Endothelial cell of umbilical vein (primary cell): ENCODE results near the gene HAUS5. TPM values are rescaled to one million over a fixed set of nuclear protein-coding genes. Genes with fewer than 3 reads are reported as not detected.

Experiments used
- BruUV-seq: library from RNA; stranded (reverse); fragments of 400-500 nt; replicated peaks from 2 replicates; lab custom pipeline; 2021; lab: Mats Ljungman, UMichigan
- CTCF ChIA-PET: fragments of 300-600, 350-600 bp; sonication (Branson Sonifier 250); formaldehyde crosslinking; loops from one replicate; lab custom pipeline; 2021; ENCODE audit warnings: antibody characterized with exemption, inconsistent platforms; lab: Charles Lee
- POLR2A ChIA-PET: fragments of 300-600, 350-600 bp; sonication (Branson Sonifier 250); formaldehyde crosslinking; loops from one replicate; lab custom pipeline; 2021; ENCODE audit warnings: antibody characterized with exemption, inconsistent platforms; lab: Charles Lee
- DNase-seq: peaks from one replicate; pipeline ENCODE4 v3.0.0-alpha.2; 2011; ENCODE audit warnings: low read depth, low spot score
- FAIRE-seq: peaks from 2 replicates; lab custom pipeline; 2011; peaks lifted over from hg19 to GRCh38; lab: Jason Lieb, UNC
- H2AFZ ChIP-seq: 2 replicates; pipeline ENCODE4 v1.6.0; 2012; ENCODE audit warnings: low read depth, low read length, control low read depth, inconsistent platforms
- H3K27ac ChIP-seq: 2 replicates; pipeline ENCODE4 v1.5.1; 2011; ENCODE audit warnings: low read depth, mild to moderate bottlenecking, control low read depth, low read length, moderate library complexity; ENCODE audit not compliant: insufficient read depth
- H3K27me3 ChIP-seq, 2 experiments: 2 replicates each; pipeline versions ENCODE4 v1.6.0 to v1.6.1; 2011; ENCODE audit warnings: low read length in 2 of 2, mixed read lengths in 1 of 2; ENCODE audit not compliant: control insufficient read depth in 2 of 2, insufficient read depth in 2 of 2
- H3K36me3 ChIP-seq, 2 experiments: 2 replicates in 1 of 2; 3 replicates in 1 of 2; pipeline ENCODE4 v1.5.1; 2011; ENCODE audit warnings: low read length in 2 of 2, mild to moderate bottlenecking in 1 of 2, moderate library complexity in 1 of 2; ENCODE audit not compliant: control insufficient read depth in 2 of 2, insufficient read depth in 2 of 2; ENCODE audit errors: extremely low read depth in 1 of 2
- H3K4me1 ChIP-seq: 3 replicates; pipeline ENCODE4 v1.5.1; 2011; ENCODE audit warnings: mild to moderate bottlenecking, low read length; ENCODE audit not compliant: control insufficient read depth, insufficient read depth; ENCODE audit errors: extremely low read depth
- H3K4me2 ChIP-seq: 2 replicates; pipeline ENCODE4 v1.6.1; 2011; ENCODE audit warnings: low read length, control low read depth, mixed read lengths; ENCODE audit not compliant: insufficient read depth
- H3K4me3 ChIP-seq, 3 experiments: fragments of 200-600 bp in 1 of 3; sonication (generic), shearing (Covaris generic) in 1 of 3; replicated peaks in 1 of 3; 2 replicates each; pipeline ENCODE4 v1.5.1; 2011 to 2016; ENCODE audit warnings: control low read depth in 3 of 3, low read length in 3 of 3, mild to moderate bottlenecking in 2 of 3, inconsistent platforms in 1 of 3, low read depth in 1 of 3, moderate library complexity in 1 of 3; ENCODE audit not compliant: insufficient read depth in 1 of 3
- H3K79me2 ChIP-seq: 2 replicates; pipeline ENCODE4 v1.6.0; 2012; ENCODE audit warnings: low read length, inconsistent platforms; ENCODE audit not compliant: control insufficient read depth, insufficient read depth
- H3K9ac ChIP-seq: replicated peaks from 2 replicates; pipeline ENCODE3; 2011; ENCODE audit warnings: low read length, control low read depth; ENCODE audit not compliant: insufficient read depth; ENCODE audit errors: extremely low read depth
- H3K9me1 ChIP-seq: replicated peaks from 3 replicates; pipeline ENCODE4 v1.6.0; 2011; ENCODE audit warnings: mild to moderate bottlenecking, low read length; ENCODE audit not compliant: control insufficient read depth, insufficient read depth; ENCODE audit errors: extremely low read depth
- H3K9me3 ChIP-seq: replicated peaks from 2 replicates; pipeline ENCODE4 v1.5.1; 2012; ENCODE audit warnings: low read length, inconsistent platforms; ENCODE audit not compliant: control insufficient read depth, insufficient read depth
- H4K20me1 ChIP-seq: replicated peaks from 2 replicates; pipeline ENCODE3; 2011; ENCODE audit warnings: mild to moderate bottlenecking, low read length; ENCODE audit not compliant: control insufficient read depth, insufficient read depth; ENCODE audit errors: extremely low read depth
- EZH2 ChIP-seq: IDR thresholded peaks from 2 replicates; pipeline ENCODE4 v1.6.1; 2012; ENCODE audit warnings: borderline replicate concordance, low read depth, mild to moderate bottlenecking, moderate library complexity, low read length, inconsistent platforms; ENCODE audit not compliant: severe bottlenecking
- FOS ChIP-seq: IDR thresholded peaks from 2 replicates; pipeline ENCODE4 v1.6.1; 2011; ENCODE audit warnings: mild to moderate bottlenecking, low read length, moderate library complexity, borderline replicate concordance; ENCODE audit not compliant: insufficient read depth
- GATA2 ChIP-seq: IDR thresholded peaks from 2 replicates; pipeline ENCODE4 v1.7.0; 2011; ENCODE audit warnings: low read depth, mild to moderate bottlenecking, moderate library complexity, mixed read lengths, low read length; ENCODE audit not compliant: insufficient read length, insufficient read depth
- JUN ChIP-seq: IDR thresholded peaks from 2 replicates; pipeline ENCODE4 v1.6.1; 2011; ENCODE audit warnings: borderline replicate concordance, low read depth; ENCODE audit not compliant: insufficient read length, insufficient read depth
- MYC ChIP-seq: IDR thresholded peaks from one replicate; pipeline ENCODE4 v1.6.1; 2011; ENCODE audit warnings: mild to moderate bottlenecking, low read depth, low read length
- POLR2A ChIP-seq: IDR thresholded peaks from 2 replicates; pipeline ENCODE4 v1.6.1; 2012; ENCODE audit warnings: low read depth, mild to moderate bottlenecking, control low read depth, low read length
- POLR2AphosphoS5 ChIP-seq: IDR thresholded peaks from 2 replicates; pipeline ENCODE4 v1.6.1; 2012; ENCODE audit warnings: low read depth, mild to moderate bottlenecking, control low read depth, low read length, moderate library complexity; ENCODE audit not compliant: insufficient read depth
- dilution Hi-C: fragments of 300-500 bp; cut with MboI; formaldehyde crosslinking; loops from one replicate; pipeline ENCODE4 v1.15.0; 2019; ENCODE audit warnings: low sequenced_read_pairs; ENCODE audit not compliant: extremely low pct_ligation_motif_present
- intact Hi-C: fragments of 100-400 bp; cut with micrococcal nuclease; formaldehyde crosslinking; loops from one replicate; pipeline ENCODE4 v1.10.0; 2022
- polyA plus RNA-seq, 4 experiments: library from polyadenylated mRNA; depleted of rRNA in 3 of 4; stranded (reverse) in 3 of 4; unstranded in 1 of 4; fragments of >200 nt; gene quantifications; 2 replicates each; pipeline versions ENCODE4 v1.2.1 to v1.2.3, GENCODE V29; 2011 to 2012; ENCODE audit warnings: missing spikeins in 1 of 4
- total RNA-seq: library from RNA; stranded (reverse); gene quantifications from 2 replicates; pipeline ENCODE4 v1.2.3, GENCODE V29; 2021
- TF ChIP-seq, protein P1 (sequence below): IDR thresholded peaks from 2 replicates; pipeline ENCODE4 v1.6.1; 2011; ENCODE audit not compliant: insufficient read depth, insufficient read length
- TF ChIP-seq, protein P2 (sequence below), 2 donors: IDR thresholded peaks; 1 replicate in 1 of 2; 2 replicates in 1 of 2; pipeline ENCODE4 v1.5.1; 2011; ENCODE audit warnings: low read length in 2 of 2, mild to moderate bottlenecking in 2 of 2, moderate library complexity in 2 of 2, control low read depth in 1 of 2, inconsistent platforms in 1 of 2, low read depth in 1 of 2; ENCODE audit not compliant: insufficient read depth in 1 of 2; ENCODE audit errors: extremely low read depth in 1 of 2

The HAUS5 gene
- total and polyA plus RNA-seq, 2 donors (not counting 3 experiments of a cell fraction or from before 2014, with no cell fraction given): 8.9 to 19.0 TPM

DNA sequence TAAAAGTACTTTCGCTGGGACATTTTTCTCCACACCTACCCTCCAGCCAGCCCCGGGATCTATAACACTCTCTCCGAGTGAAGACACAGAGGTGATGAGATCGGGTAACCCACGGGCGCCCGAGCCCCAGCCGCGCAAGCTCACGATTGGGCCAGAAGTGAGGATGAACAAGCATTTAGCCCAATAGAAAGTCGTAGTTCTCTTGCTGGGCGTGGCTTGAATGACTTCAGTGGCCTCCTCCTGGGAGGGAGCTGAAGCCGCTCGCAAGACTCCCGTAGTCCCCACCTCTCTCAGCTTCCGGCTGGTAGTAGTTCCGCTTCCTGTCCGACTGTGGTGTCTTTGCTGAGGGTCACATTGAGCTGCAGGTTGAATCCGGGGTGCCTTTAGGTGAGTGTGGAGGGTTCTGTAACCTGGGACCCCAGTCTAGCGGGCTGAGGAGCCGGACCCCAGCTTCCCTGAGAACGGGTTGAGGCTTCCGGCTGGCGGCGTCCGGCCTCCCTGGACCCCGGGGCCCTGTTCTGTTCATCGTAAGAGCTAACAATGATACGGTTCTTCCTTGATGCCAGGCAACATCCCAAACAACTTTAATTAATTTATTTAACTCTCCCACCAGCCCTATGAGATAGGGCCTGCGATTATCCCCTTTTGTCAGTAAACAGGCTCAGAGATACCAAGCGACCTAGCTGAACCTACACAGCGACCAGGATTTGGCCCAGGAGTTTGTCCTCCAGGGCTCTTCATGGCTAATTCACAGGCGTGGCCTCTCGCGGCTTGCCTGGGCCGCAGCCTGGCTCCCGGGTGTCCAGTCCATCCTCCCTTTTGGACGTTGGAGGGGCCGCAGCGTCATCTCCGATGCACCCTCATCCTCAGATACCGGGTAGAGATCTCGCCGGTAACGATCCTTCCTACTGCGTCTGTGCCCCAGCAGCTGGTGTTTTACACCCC lies 35.8 kb downstream of the HAUS5 start, which contains the start of gene COX6B1:
Gene COX6B1 (plus strand): TSS at position 307 of the 945 bp plus-strand sequence. CDS start 2,921 bp downstream, outside the sequence.
- Histone ChIP-seq H4K20me1 (no peaks in the 10 kb centered on the region), H3K9ac (peak within 1 kb of the TSS; percentile 80), H3K27ac (peak within 1 kb of the TSS; percentile 65), H3K9me1 (no peaks in the 10 kb centered on the region), H3K4me1 (peaks cover 12% of the 10 kb centered on the region), H3K4me3 (peak within 1 kb of the TSS; percentile 81 to 97 (median 89)), H3K9me3 (no peaks in the 10 kb centered on the region), H3K27me3 (no peaks in the 10 kb centered on the region), H3K4me2 (peak within 1 kb of the TSS; percentile 74), H3K36me3 (peaks cover 0 to 3% of the 10 kb centered on the region in 2 experiments), H2AFZ (peak within 1 kb of the TSS; percentile 77), H3K79me2 (peaks cover 19% of the 10 kb centered on the region)
- ChIA-PET CTCF (interaction anchor here (0.7 to 1.4 kb wide), 2 partner anchors 9 to 99 kb away, joined by 4 to 6 read pairs; no protein-coding TSS in a partner anchor), POLR2A (no interaction called here)
- intact Hi-C loops (loop anchor here (5.0 kb wide), 1 partner anchor 109 kb away; the partner anchor contains the start of genes HSPB6 and PROSER3), dilution Hi-C loops (no loop called here)
- FAIRE-seq: peak; percentile 99
- TF ChIP-seq POLR2A (peak; percentile 88), POLR2AphosphoS5 (peak; percentile 87), JUN (no peak)
- DNase-seq: peak; percentile 96
- BruUV-seq: TSS peak; percentile 66

DNA sequence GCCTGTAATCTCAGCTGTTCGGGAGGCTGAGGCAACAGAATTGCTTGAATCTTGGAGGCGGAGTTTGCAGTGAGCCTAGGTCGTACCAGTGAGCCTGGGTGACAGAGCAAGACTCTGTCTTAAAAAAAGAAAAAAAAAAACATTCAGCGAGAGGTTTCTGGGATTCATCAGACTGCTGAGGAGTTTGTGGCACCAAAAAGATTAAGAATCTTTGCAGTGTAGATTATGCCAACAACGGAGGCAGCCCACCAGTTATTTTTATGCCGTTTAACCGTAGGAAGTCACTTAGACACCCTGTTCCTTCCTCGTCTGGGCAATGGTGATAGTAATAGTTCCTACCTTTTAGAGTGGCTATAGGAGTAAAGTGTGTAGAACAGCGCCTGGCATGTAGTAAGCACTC lies 38.0 kb downstream of the HAUS5 start:
- no peak for DNase-seq
- BruUV-seq: no TSS peak
- H3K4me2 ChIP-seq: no peak overlapping the region
- no peak overlapping the region for H3K9ac ChIP-seq
- H4K20me1 ChIP-seq: no peaks in the 10 kb centered on the region
- peaks cover 19% of the 10 kb centered on the region for H3K79me2 ChIP-seq
- no peak overlapping the region for H3K27ac ChIP-seq
- POLR2A ChIA-PET: no interaction called here
- CTCF ChIA-PET: interaction anchor here (1.3 kb wide), 1 partner anchor 11 kb away, joined by 5 read pairs; no protein-coding TSS in a partner anchor
- TF ChIP-seq EZH2 (no peak), GATA2 (no peak), POLR2A (no peak), MYC (no peak), POLR2AphosphoS5 (no peak), JUN (no peak), FOS (no peak)
- TF ChIP-seq, protein P1, sequence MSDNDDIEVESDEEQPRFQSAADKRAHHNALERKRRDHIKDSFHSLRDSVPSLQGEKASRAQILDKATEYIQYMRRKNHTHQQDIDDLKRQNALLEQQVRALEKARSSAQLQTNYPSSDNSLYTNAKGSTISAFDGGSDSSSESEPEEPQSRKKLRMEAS: no peak
- TF ChIP-seq, protein P2, sequence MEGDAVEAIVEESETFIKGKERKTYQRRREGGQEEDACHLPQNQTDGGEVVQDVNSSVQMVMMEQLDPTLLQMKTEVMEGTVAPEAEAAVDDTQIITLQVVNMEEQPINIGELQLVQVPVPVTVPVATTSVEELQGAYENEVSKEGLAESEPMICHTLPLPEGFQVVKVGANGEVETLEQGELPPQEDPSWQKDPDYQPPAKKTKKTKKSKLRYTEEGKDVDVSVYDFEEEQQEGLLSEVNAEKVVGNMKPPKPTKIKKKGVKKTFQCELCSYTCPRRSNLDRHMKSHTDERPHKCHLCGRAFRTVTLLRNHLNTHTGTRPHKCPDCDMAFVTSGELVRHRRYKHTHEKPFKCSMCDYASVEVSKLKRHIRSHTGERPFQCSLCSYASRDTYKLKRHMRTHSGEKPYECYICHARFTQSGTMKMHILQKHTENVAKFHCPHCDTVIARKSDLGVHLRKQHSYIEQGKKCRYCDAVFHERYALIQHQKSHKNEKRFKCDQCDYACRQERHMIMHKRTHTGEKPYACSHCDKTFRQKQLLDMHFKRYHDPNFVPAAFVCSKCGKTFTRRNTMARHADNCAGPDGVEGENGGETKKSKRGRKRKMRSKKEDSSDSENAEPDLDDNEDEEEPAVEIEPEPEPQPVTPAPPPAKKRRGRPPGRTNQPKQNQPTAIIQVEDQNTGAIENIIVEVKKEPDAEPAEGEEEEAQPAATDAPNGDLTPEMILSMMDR (IDR thresholded peaks at IDR 0.05; ENCODE audit: extremely low read depth in 1 of 2, insufficient read depth in 1 of 2, low read depth in 1 of 2, low read length in 2 of 2): no peak
- peaks cover 5% of the 10 kb centered on the region for H3K4me1 ChIP-seq
- dilution Hi-C loops: no loop called here
- H3K4me3 ChIP-seq: no peak overlapping the region
- no peak overlapping the region for H2AFZ ChIP-seq
- H3K9me1 ChIP-seq: no peaks in the 10 kb centered on the region
- FAIRE-seq: no peak
- intact Hi-C loops: no loop called here
- H3K36me3 ChIP-seq: peaks cover 2 to 10% of the 10 kb centered on the region in 2 experiments
- no peaks in the 10 kb centered on the region for H3K27me3 ChIP-seq
- no peaks in the 10 kb centered on the region for H3K9me3 ChIP-seq
